IMR-90 (cell line): ENCODE results near the gene DOCK7. TPM values are rescaled to one million over a fixed set of nuclear protein-coding genes. Genes with fewer than 3 reads are reported as not detected.

Experiments
- microRNA-seq, 2 experiments: library from miRNA; stranded (forward) in 1 of 2; unstranded in 1 of 2; fragments of 10-50 nt in 1 of 2; fragments of <30 nt in 1 of 2; gene quantifications in 1 of 2; microRNA quantifications in 1 of 2; one replicate each; pipeline versions ENCODE3 to v1.1.0; 2013 to 2020; ENCODE audit not compliant: insufficient read depth in 1 of 2, insufficient read length in 1 of 2, unreplicated experiment in 1 of 2
- polyA plus RNA-seq, 3 experiments: library from polyadenylated mRNA; depleted of rRNA; stranded (reverse); fragments of >200 nt; gene quantifications; 2 replicates each; pipeline ENCODE4 v1.2.3, GENCODE V29; 2012; ENCODE audit warnings: low replicate concordance in 1 of 3
- small RNA-seq, 5 experiments: library from RNA; depleted of rRNA; stranded (forward); fragments of <200 nt; gene quantifications; one replicate each; pipeline ENCODE3, GENCODE V24; 2012
- total RNA-seq: library from RNA; depleted of rRNA; stranded (reverse); fragments of >200 nt; gene quantifications from 2 replicates; pipeline ENCODE4 v1.2.3, GENCODE V29; 2012; rRNA removed

The DOCK7 gene
- total and polyA plus RNA-seq, 2 of the 4 experiments (the other 2 are of a cell fraction), result 38.0 to 97.7 TPM

Small RNAs within 50 kb of the gene (microRNA-seq; reads per million reads assigned to microRNA genes)
- gene AL451044.1 (ENCODE audit: insufficient read depth, insufficient read length), result not detected

Small RNAs within 50 kb of the gene (small RNA-seq; reads per million reads assigned to genes)
- gene AL451044.1, result 0 reads per million in 5 experiments

Other genes starting within 250 kb of the DOCK7 start
- gene ANGPTL3, start 90.9 kb downstream of the DOCK7 start, total RNA-seq, result not detected in 2 replicates
- gene ANGPTL3, start 90.9 kb downstream of the DOCK7 start, polyA plus RNA-seq (2012; rRNA removed), result not detected in 2 replicates
- 7.2 and 9.7 TPM in 2 replicates for gene ATG4C, start 95.7 kb upstream of the DOCK7 start, total RNA-seq
- 3.8 and 4.7 TPM in 2 replicates for gene ATG4C, start 95.7 kb upstream of the DOCK7 start, polyA plus RNA-seq (2012; rRNA removed)